Mucosa of stomach (tissue), 1 donor: Measurements from ENCODE around the gene FSHR.

Experiments
- H3K27me3 ChIP-seq: one replicate; pipeline ENCODE4 v1.7.0; 2013; ENCODE audit warnings: mild to moderate bottlenecking, low read length; ENCODE audit not compliant: control insufficient read depth, insufficient read depth
- H3K36me3 ChIP-seq: one replicate; pipeline ENCODE4 v1.7.0; 2013; ENCODE audit warnings: low read length; ENCODE audit not compliant: control insufficient read depth, insufficient read depth
- H3K4me1 ChIP-seq: one replicate; pipeline ENCODE4 v1.7.0; 2013; ENCODE audit warnings: mild to moderate bottlenecking, low read length; ENCODE audit not compliant: control insufficient read depth, insufficient read depth
- H3K4me3 ChIP-seq: one replicate; pipeline ENCODE4 v1.7.0; 2013; ENCODE audit warnings: low read length
- H3K9ac ChIP-seq: one replicate; pipeline ENCODE4 v1.7.0; 2013; ENCODE audit warnings: mild to moderate bottlenecking, low read length, moderate library complexity
- H3K9me3 ChIP-seq: one replicate; pipeline ENCODE4 v1.7.0; 2013; ENCODE audit warnings: mild to moderate bottlenecking, low read length, moderate library complexity; ENCODE audit not compliant: control insufficient read depth
- donor health status: Pancreatic carcinoma.

FSHR gene, protein sequence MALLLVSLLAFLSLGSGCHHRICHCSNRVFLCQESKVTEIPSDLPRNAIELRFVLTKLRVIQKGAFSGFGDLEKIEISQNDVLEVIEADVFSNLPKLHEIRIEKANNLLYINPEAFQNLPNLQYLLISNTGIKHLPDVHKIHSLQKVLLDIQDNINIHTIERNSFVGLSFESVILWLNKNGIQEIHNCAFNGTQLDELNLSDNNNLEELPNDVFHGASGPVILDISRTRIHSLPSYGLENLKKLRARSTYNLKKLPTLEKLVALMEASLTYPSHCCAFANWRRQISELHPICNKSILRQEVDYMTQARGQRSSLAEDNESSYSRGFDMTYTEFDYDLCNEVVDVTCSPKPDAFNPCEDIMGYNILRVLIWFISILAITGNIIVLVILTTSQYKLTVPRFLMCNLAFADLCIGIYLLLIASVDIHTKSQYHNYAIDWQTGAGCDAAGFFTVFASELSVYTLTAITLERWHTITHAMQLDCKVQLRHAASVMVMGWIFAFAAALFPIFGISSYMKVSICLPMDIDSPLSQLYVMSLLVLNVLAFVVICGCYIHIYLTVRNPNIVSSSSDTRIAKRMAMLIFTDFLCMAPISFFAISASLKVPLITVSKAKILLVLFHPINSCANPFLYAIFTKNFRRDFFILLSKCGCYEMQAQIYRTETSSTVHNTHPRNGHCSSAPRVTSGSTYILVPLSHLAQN

GRCh38 chr2:49154140-49154539 is at the start of gene FSHR:
Gene FSHR, minus strand, starts transcription at chr2:49154515. Its CDS starts 98 bp downstream, at chr2:49154417.
- H3K4me3 ChIP-seq: no peak within 1 kb of the TSS

GRCh38 chr2:49199266-49199665 is 45.0 kb upstream of the FSHR start:
- H3K9ac ChIP-seq: no peak overlapping the region
- H3K4me3 ChIP-seq: no peak overlapping the region
- H3K4me1 ChIP-seq: no peaks in the 10 kb centered on the region
- H3K36me3 ChIP-seq: no peaks in the 10 kb centered on the region
- H3K9me3 ChIP-seq: no peaks in the 10 kb centered on the region
- H3K27me3 ChIP-seq: no peaks in the 10 kb centered on the region

More at GRCh38 chr2:49154140-49154539, at the start of gene FSHR:
- Histone ChIP-seq H3K4me1 (no peaks in the 10 kb centered on the region), H3K27me3 (no peaks in the 10 kb centered on the region), H3K36me3 (no peaks in the 10 kb centered on the region), H3K9ac (no peak within 1 kb of the TSS), H3K9me3 (no peaks in the 10 kb centered on the region)

DNA sequence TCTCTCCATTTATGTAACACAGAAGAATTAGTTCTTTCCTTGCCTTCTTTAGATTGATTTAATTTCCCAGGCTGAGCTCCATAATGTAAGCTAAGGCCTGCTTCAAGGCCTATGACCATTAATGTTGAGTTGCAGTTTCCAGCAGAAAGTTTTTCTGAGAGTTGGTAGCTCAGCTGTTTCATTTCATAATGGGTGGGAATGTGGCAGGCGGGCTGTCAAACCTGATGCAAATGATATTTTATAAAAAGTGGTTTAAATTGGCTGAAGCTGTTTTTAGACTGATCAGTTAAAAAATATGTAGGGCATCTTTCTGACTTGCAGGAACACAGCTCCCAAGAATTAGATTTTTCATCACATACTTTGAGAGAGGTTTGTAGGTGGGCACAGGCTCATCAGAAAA is 40.4 kb upstream of the FSHR start:
- Histone ChIP-seq H3K36me3 (no peaks in the 10 kb centered on the region), H3K4me1 (no peaks in the 10 kb centered on the region), H3K9me3 (no peaks in the 10 kb centered on the region), H3K9ac (no peak overlapping the region), H3K27me3 (no peaks in the 10 kb centered on the region), H3K4me3 (no peak overlapping the region)

DNA sequence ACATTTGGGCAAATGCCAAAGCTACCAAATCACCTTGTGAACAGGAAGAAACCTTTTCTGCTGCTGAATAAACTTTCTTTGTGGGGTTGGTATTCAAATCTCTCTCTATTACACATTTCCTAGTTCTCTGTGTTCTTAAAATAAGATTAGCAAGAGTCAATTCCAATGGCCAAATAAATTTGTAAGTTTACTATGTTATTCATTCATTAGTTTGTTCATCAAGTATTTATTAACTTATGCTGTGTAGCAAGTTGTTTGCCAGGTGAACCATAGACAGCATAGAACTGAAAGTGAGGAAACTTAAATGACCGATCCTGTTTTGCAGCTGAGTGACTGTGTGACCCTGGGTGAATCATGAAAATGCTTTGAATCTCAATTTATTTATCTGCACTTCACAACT is 37.7 kb upstream of the FSHR start:
- no peaks in the 10 kb centered on the region for H3K27me3 ChIP-seq
- H3K4me1 ChIP-seq: no peaks in the 10 kb centered on the region
- H3K9me3 ChIP-seq: no peaks in the 10 kb centered on the region
- no peaks in the 10 kb centered on the region for H3K36me3 ChIP-seq
- no peak overlapping the region for H3K4me3 ChIP-seq
- no peak overlapping the region for H3K9ac ChIP-seq

GRCh38 chr2:49189512-49190225 is 35.4 kb upstream of the FSHR start:
- H3K27me3 ChIP-seq: no peaks in the 10 kb centered on the region
- H3K9me3 ChIP-seq: no peaks in the 10 kb centered on the region
- no peaks in the 10 kb centered on the region for H3K4me1 ChIP-seq
- no peak overlapping the region for H3K9ac ChIP-seq
- H3K4me3 ChIP-seq: no peak overlapping the region
- H3K36me3 ChIP-seq: no peaks in the 10 kb centered on the region

- no peaks in the 10 kb centered on the region for H3K9me3 ChIP-seq
- no peak overlapping the region for H3K9ac ChIP-seq
- no peaks in the 10 kb centered on the region for H3K4me1 ChIP-seq
- H3K36me3 ChIP-seq: no peaks in the 10 kb centered on the region
- no peak overlapping the region for H3K4me3 ChIP-seq
- H3K27me3 ChIP-seq: no peaks in the 10 kb centered on the region
These were observed 31.8 kb upstream of the FSHR start for GRCh38 chr2:49186050-49186648.

DNA sequence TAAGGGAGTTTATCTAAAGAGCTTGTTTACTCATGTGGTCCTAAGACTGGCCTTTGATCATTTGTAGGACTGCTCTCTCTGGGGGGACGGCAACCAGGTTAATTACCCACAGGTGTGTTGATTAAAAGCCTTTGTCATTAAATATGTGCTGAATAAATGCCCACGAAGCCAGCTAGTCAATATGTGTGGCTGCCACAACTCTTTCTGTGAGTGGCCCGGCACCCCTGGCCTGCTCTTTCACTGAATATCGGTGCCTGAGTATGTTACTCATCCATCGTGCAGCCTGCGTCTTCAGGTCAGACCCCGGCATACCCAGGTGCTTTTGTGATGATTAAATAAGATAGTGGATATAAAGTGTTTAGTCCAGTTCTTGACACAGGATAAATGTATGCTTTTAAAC is 24.3 kb upstream of the FSHR start:
- Histone ChIP-seq H3K27me3 (no peaks in the 10 kb centered on the region), H3K9ac (no peak overlapping the region), H3K9me3 (no peaks in the 10 kb centered on the region), H3K36me3 (no peaks in the 10 kb centered on the region), H3K4me1 (no peaks in the 10 kb centered on the region), H3K4me3 (no peak overlapping the region)

DNA sequence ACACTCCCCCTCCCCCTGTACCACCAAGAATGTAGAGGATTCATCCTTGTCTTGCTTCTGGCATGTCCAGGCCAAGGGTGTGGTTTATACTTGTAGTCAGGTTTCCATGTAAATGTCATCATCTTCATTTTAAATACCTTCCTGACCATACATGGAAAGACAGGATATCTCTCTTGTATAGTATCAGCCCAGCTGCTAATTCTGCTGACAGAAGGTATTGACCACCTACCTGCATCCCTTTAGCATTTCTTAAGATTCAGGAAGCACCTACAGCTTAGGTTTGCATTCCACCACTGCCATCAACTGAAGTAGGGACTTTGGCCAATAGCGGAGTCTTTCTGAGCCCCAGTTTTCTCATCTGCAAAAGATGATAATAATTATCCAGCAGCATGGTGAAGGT is 22.9 kb upstream of the FSHR start:
- Histone ChIP-seq H3K36me3 (no peaks in the 10 kb centered on the region), H3K9ac (no peak overlapping the region), H3K4me3 (no peak overlapping the region), H3K4me1 (no peaks in the 10 kb centered on the region), H3K9me3 (no peaks in the 10 kb centered on the region), H3K27me3 (no peaks in the 10 kb centered on the region)

GRCh38 chr2:49175831-49176230 is 21.5 kb upstream of the FSHR start:
- Histone ChIP-seq H3K4me1 (no peaks in the 10 kb centered on the region), H3K36me3 (no peaks in the 10 kb centered on the region), H3K4me3 (no peak overlapping the region), H3K9me3 (no peaks in the 10 kb centered on the region), H3K27me3 (no peaks in the 10 kb centered on the region), H3K9ac (no peak overlapping the region)

GRCh38 chr2:49174750-49175149 is 20.4 kb upstream of the FSHR start:
- no peaks in the 10 kb centered on the region for H3K9me3 ChIP-seq
- no peaks in the 10 kb centered on the region for H3K36me3 ChIP-seq
- H3K9ac ChIP-seq: no peak overlapping the region
- H3K4me1 ChIP-seq: no peaks in the 10 kb centered on the region
- H3K4me3 ChIP-seq: no peak overlapping the region
- H3K27me3 ChIP-seq: no peaks in the 10 kb centered on the region

DNA sequence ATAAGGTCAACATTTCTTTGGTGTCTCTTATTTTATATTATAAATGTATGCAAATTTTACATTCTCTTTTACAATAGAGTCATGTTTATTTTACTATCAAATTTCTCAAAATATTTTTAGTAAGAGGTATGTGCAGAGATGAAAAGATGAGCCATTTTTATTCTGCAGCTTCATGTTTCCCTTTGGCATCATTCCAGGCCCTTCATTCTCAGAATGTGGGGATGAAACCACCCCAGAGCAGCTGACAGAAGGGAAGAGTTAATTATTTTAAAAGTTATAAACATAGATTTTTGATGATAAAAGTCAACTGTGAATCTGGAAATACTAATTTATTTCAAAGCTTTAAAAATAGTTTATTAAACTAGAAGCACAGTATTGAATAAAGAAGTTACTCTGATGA is 12.8 kb upstream of the FSHR start:
- Histone ChIP-seq H3K27me3 (no peaks in the 10 kb centered on the region), H3K9me3 (no peaks in the 10 kb centered on the region), H3K9ac (no peak overlapping the region), H3K36me3 (no peaks in the 10 kb centered on the region), H3K4me3 (no peak overlapping the region), H3K4me1 (no peaks in the 10 kb centered on the region)

DNA sequence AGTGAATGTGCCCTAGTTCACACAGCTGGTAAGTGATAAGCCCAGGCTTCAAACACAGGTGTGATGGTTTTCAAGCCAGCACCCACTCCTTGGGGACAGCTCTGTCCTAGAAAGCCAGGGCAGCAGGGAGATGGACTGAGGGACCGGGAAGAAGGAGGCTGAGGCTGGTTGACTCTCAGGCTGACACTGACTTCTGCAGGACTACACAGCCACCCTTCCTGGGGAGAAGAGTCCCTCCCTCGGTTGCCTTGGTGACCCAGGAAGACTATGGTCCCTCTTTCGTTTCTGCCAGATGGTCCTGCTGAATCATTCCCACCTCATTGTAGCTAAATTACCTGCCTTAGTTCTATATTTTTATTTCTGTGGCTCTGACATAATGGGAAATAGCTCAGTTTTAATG is 11.3 kb upstream of the FSHR start:
- no peaks in the 10 kb centered on the region for H3K36me3 ChIP-seq
- no peak overlapping the region for H3K4me3 ChIP-seq
- H3K4me1 ChIP-seq: no peaks in the 10 kb centered on the region
- H3K27me3 ChIP-seq: no peaks in the 10 kb centered on the region
- H3K9ac ChIP-seq: no peak overlapping the region
- H3K9me3 ChIP-seq: no peaks in the 10 kb centered on the region
